ENCODE data around the gene BDKRB2. TPM values are rescaled to one million over a fixed set of nuclear protein-coding genes. Genes with fewer than 3 reads are reported as not detected.

Gene BDKRB2
- polyA plus RNA-seq, 12 donors = 1.4 to 5.9 (median 2.6) TPM; not detected in 1

- DNase-seq = no peak
These were observed 64.7 kb downstream of the BDKRB2 start for GRCh38 chr14:96269359-96269710.

- no peak for DNase-seq
These were observed 66.2 kb downstream of the BDKRB2 start for GRCh38 chr14:96270565-96271420.

GRCh38 chr14:96271421-96271762 lies 66.8 kb downstream of the BDKRB2 start:
- DNase-seq = no peak

GRCh38 chr14:96272777-96273473 lies 68.3 kb downstream of the BDKRB2 start:
- DNase-seq = no peak

- no peak for DNase-seq
These were observed 69.0 kb downstream of the BDKRB2 start for GRCh38 chr14:96273629-96274028.

GRCh38 chr14:96274122-96274521 lies 69.5 kb downstream of the BDKRB2 start:
- DNase-seq = no peak

GRCh38 chr14:96274543-96274942 lies 69.9 kb downstream of the BDKRB2 start:
- no peak for DNase-seq

GRCh38 chr14:96275177-96276112 lies 70.8 kb downstream of the BDKRB2 start:
- peak; percentile 66 for DNase-seq

- DNase-seq = no peak
These were observed 73.3 kb downstream of the BDKRB2 start for GRCh38 chr14:96277890-96278289.

GRCh38 chr14:96279564-96279963 lies 74.9 kb downstream of the BDKRB2 start:
- DNase-seq = no peak

GRCh38 chr14:96280104-96280503 lies 75.5 kb downstream of the BDKRB2 start:
- DNase-seq = no peak

- no peak for DNase-seq
These were observed 76.8 kb downstream of the BDKRB2 start for GRCh38 chr14:96281486-96281885.

- no peak for DNase-seq
These were observed 79.4 kb downstream of the BDKRB2 start for GRCh38 chr14:96284008-96284407.

- DNase-seq = no peak
These were observed 79.8 kb downstream of the BDKRB2 start for GRCh38 chr14:96284430-96284829.

- DNase-seq = no peak
These were observed 81.0 kb downstream of the BDKRB2 start for GRCh38 chr14:96285667-96286066.

GRCh38 chr14:96286251-96286650 lies 81.6 kb downstream of the BDKRB2 start:
- no peak for DNase-seq

- no peak for DNase-seq
These were observed 83.2 kb downstream of the BDKRB2 start for GRCh38 chr14:96287856-96288255.

Other genes with a start within 250 kb of the BDKRB2 start
- gene C14orf132, start 165.5 kb upstream of the BDKRB2 start, polyA plus RNA-seq (ENCODE audit: insufficient read length in 12 of 12) = 10 to 100 TPM in 11 of 12 donors, not detected in 1; 14.9 to 24.9 (median 19.9) TPM
- gene BDKRB1, start 51.4 kb downstream of the BDKRB2 start, polyA plus RNA-seq (ENCODE audit: insufficient read length in 12 of 12) = 1 to 10 TPM in 2 of 12 donors, under 1 TPM in 8, not detected in 2; 0.28 to 1.2 (median 0.71) TPM
- 10 to 100 TPM in 11 of 12 donors, not detected in 1; 11.8 to 24.1 (median 16.0) TPM for gene ATG2B, start 158.5 kb downstream of the BDKRB2 start, polyA plus RNA-seq (ENCODE audit: insufficient read length in 12 of 12)
- 10 to 100 TPM in 10 of 12 donors, 1 to 10 TPM in 1, not detected in 1; 9.2 to 22.4 (median 14.4) TPM for gene GSKIP, start 158.7 kb downstream of the BDKRB2 start, polyA plus RNA-seq (ENCODE audit: insufficient read length in 12 of 12)
- gene AK7, start 187.3 kb downstream of the BDKRB2 start, polyA plus RNA-seq (ENCODE audit: insufficient read length in 12 of 12) = under 1 TPM in 10 of 12 donors, not detected in 2; 0.22 to 0.91 (median 0.32) TPM

All from muscle of arm (tissue), 12 donors.